Camera-type eye (tissue), 1 donor: Measurements from ENCODE around the gene FOLR2. TPM values are rescaled to one million over a fixed set of nuclear protein-coding genes. Genes with fewer than 3 reads are reported as not detected.

Experiments used
- total RNA-seq: library from RNA; depleted of rRNA; stranded (reverse); fragments of >200 nt; gene quantifications from one replicate; pipeline ENCODE4 v1.2.3, GENCODE V29; 2014

The FOLR2 gene
- total RNA-seq, result 11.8 TPM

GRCh38 chr11:72216638-72217037 is at the start of gene FOLR2:
Gene FOLR2, plus strand, starts transcription at chr11:72216794. Its CDS starts 1,791 bp downstream, at chr11:72218585.

DNA sequence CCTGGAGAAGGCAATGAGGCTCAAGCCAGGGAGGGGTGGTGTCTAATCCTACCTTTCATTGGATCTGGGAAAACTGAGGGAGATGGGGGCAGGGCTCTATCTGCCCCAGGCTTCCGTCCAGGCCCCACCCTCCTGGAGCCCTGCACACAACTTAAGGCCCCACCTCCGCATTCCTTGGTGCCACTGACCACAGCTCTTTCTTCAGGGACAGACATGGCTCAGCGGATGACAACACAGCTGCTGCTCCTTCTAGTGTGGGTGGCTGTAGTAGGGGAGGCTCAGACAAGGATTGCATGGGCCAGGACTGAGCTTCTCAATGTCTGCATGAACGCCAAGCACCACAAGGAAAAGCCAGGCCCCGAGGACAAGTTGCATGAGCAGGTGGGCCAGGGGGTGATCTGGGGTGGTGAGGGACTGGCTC is 24.6 kb upstream of the FOLR2 start, which contains the start of gene FOLR1:
Gene FOLR1 (plus strand): TSS at position 180 of the 421 bp plus-strand sequence. CDS start 34 bp downstream, at position 214.

DNA sequence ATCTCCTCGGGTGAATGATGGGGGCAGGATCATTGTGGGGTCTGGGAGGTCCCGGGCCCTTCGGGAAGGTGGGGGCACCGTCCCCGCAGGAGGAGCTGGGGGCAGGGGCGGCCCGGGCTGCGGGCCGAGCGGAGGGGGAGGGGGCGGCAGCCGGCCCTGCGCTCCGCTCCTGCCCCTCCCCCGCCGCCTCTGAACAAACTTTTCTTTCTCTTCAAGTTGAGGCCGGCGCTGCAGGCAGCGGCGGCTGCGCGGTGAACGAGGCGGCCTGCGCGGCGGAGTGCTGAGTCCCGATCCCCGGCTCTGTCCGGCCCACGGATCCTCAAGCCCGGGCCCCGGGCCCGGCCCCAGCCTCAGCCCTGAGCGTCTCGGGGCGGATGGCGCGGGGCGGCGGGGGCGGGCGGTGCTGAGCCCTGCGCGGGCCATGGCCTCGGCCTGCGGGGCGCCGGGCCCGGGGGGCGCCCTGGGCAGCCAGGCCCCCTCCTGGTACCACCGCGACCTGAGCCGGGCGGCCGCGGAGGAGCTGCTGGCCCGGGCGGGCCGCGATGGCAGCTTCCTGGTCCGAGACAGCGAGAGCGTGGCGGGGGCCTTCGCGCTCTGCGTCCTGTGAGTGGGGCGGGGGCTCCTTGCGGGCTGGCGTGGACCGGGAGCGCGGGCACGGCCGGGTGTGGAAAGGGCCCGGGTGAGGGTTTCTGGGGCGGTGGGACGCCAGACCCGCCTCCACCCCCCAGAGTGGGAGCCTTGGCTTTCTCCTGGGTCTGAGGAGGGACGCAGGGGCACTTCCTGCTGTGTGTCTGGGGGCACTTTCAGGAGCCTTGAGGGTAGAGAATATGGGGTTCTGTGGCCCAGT is 8.2 kb downstream of the FOLR2 start, which contains the start of gene INPPL1:
Gene INPPL1 (plus strand): TSS at position 204 of the 847 bp plus-strand sequence. CDS start 218 bp downstream, at position 422.

DNA sequence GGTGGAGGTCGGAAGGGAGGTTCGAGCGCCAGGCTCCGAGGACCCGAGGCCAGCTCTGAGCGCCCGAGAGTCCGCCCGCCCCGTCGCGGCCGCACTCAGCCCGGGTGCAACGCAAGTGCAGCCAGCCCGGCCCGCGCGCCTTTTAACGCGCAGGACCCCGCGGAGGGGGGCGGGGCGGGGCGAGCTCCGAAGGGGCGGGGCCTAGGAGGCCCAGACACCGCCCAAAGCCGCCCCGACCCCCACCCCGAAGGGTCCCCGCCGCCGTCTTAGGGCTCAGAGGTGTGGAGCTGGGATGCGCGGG is 27.4 kb downstream of the FOLR2 start, which contains the start of gene PHOX2A:
Gene PHOX2A (minus strand): TSS at position 117 of the 301 bp plus-strand sequence. CDS start 172 bp downstream, outside the sequence.

Other genes with a start within 250 kb of the FOLR2 start
- gene IL18BP, start 217.9 kb upstream of the FOLR2 start, total RNA-seq, result 8.2 TPM
- gene NUMA1, start 136.3 kb upstream of the FOLR2 start, total RNA-seq, result 292 TPM
- gene LRRC51, start 135.9 kb upstream of the FOLR2 start, total RNA-seq, result 11.3 TPM
- 51.8 TPM for gene LAMTOR1, start 113.5 kb upstream of the FOLR2 start, total RNA-seq
- not detected for gene TOMT, start 110.9 kb upstream of the FOLR2 start, total RNA-seq
- gene ANAPC15, start 104.1 kb upstream of the FOLR2 start, total RNA-seq, result 16.5 TPM
- not detected for gene FOLR3, start 81.1 kb upstream of the FOLR2 start, total RNA-seq
- 4.8 TPM for gene FOLR1, start 24.7 kb upstream of the FOLR2 start, total RNA-seq
- gene INPPL1, start 8.0 kb downstream of the FOLR2 start, total RNA-seq, result 68.7 TPM
- not detected for gene PHOX2A, start 27.4 kb downstream of the FOLR2 start, total RNA-seq
- 45.0 TPM for gene CLPB, start 217.7 kb downstream of the FOLR2 start, total RNA-seq